Epithelial cell of esophagus (primary cell): Measurements from ENCODE around the gene USH1G.

Experiments used
- DNase-seq: peaks from one replicate; pipeline ENCODE4 v3.0.0; 2010; ENCODE audit warnings: low read depth
- H3K4me3 ChIP-seq: 2 replicates; pipeline ENCODE4 v1.5.1; 2011; ENCODE audit warnings: mild to moderate bottlenecking, low read length, control low read depth
- TF ChIP-seq, protein P1 (sequence below): IDR thresholded peaks from 2 replicates; pipeline ENCODE4 v1.5.1; 2011; ENCODE audit warnings: low read depth, mild to moderate bottlenecking, low read length, control low read depth, inconsistent platforms; ENCODE audit not compliant: insufficient read depth; ENCODE audit errors: missing control alignments

Gene USH1G

DNA sequence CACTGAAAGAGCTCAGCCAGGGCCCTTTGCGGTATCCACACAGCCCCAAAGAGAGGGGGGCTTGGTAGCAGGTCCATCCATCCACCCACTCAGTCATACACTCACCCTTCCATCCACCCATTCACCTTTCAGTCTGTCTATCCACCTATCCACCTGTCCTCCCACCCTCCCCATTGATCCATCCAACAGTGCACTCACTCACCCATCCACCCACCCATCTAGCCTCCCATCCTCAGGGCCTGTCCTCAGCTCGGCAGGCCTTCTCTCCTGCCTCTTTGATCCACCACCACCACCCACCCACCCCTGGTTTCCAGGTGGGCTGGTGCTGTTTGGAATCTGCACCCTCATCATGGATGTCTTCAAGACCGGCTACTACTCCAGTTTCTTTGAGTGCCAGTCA lies 2.2 kb upstream of the USH1G start:
- no peak for DNase-seq
- TF ChIP-seq, protein P1, sequence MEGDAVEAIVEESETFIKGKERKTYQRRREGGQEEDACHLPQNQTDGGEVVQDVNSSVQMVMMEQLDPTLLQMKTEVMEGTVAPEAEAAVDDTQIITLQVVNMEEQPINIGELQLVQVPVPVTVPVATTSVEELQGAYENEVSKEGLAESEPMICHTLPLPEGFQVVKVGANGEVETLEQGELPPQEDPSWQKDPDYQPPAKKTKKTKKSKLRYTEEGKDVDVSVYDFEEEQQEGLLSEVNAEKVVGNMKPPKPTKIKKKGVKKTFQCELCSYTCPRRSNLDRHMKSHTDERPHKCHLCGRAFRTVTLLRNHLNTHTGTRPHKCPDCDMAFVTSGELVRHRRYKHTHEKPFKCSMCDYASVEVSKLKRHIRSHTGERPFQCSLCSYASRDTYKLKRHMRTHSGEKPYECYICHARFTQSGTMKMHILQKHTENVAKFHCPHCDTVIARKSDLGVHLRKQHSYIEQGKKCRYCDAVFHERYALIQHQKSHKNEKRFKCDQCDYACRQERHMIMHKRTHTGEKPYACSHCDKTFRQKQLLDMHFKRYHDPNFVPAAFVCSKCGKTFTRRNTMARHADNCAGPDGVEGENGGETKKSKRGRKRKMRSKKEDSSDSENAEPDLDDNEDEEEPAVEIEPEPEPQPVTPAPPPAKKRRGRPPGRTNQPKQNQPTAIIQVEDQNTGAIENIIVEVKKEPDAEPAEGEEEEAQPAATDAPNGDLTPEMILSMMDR, result no peak
- no peak overlapping the region for H3K4me3 ChIP-seq

DNA sequence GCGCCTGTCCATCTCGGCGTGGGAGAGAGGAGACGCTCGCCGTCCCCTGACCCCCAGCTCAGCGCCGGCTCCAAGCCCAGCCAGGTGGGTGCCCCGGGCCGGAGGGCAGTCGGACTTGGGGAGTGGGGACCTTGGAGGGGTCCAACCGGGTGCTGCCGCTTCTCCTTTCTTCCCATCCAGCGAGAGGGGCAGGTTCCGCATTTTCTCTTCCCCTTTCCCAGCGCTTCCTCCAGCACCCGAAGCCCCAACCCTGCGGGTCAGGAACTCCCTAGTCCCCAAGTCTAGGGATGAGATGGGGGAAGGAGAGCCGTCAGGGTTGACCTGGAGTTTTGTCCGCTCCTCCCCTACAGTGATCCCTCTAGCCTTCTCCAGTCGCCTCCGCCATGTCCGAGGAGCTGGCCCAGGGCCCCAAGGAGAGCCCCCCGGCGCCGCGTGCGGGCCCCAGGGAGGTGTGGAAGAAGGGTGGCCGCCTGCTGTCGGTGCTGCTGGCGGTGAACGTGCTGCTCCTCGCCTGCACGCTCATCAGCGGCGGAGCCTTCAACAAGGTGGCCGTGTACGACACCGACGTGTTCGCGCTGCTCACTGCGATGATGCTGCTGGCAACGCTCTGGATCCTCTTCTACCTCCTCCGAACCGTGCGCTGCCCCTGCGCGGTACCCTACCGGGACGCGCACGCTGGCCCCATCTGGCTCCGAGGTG lies 1.3 kb upstream of the USH1G start, which contains the start of gene OTOP2:
TSS of gene OTOP2 (plus strand) at position 24 of the 699 bp plus-strand sequence. CDS start at position 384, 360 bp downstream.
- H3K4me3 ChIP-seq, result peak within 1 kb of the TSS; percentile 62
- DNase-seq, result no peak
- TF ChIP-seq, protein P1, result no peak

DNA sequence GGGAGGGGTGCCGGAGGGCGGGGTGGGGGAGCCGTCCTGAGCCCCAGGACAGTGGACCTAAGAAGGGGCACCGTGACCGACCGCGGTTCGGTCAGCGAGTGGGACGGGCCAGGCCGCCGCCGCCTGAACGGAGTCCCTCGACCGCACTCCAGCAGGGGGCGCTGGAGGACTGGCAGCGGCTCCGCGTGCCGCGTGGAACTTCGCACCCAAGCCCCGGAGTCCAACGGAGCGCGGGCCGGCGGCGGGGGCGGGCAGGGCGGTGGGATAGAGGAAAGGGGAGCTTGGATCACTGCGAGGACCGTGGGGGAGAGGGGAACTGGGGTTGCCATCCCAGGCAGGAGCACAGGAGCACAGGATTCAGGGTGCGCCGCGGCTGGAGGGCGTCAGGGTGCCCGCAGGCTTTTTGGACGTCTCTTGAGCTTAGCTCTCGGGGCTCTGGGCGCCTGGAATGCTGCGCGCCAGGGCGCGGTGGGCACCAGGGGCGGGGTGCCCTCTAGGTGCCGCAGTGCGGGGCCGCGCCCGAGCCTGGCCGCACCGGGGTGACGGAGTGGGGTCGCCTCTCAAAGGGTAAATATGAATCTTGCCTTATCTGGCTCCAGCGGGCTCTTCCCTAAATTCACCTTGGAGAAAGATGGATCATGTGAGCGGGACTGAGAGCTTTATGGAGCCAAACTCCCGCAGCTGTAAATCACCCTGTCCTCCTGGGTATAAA lies 639 bp upstream of the USH1G start:
- TF ChIP-seq, protein P1, result peak; percentile 59
- H3K4me3 ChIP-seq, result peak overlapping the region; percentile 62
- peak; percentile 63 for DNase-seq

DNA sequence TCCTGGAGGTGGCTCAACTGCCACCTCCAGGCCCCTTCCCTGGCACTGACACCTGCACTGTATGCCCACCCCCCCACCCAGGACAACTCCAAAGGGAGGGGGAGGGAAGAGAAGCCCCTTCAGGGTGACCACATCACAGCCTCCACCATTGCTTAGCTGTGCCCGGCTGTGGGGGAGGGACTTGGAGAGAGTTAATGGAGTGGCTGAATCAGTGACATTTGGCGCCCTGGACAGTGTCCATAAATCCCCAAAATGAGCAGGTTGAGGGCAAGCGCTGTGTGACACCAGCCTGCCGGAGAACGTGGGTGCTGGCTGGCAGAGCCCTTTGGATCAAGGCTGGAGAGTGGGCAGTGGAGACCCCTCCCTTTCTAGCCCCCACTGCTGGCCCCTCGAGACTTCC lies 883 bp downstream of the USH1G start:
- peak overlapping the region; percentile 62 for H3K4me3 ChIP-seq
- TF ChIP-seq, protein P1, result no peak
- no peak for DNase-seq

DNA sequence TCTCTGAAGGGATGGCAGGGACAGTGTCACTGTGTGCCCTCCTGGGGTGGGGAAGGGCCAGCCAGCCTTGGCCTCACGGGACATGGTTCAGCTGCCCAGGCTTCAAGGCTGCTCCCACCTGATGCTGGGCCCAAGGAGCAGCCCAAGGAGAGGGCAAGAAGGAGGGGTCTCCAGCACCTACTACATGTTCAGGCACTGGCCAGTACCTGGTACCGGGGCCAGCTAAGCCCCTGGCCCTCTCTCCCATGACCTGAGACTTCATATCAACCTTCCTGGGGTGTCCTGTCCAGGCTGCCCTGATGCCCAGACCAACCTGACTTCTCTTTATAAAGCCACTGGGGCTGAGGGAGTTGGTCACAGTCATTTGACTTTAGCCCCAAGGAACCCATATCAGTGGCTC lies 1.3 kb downstream of the USH1G start:
- TF ChIP-seq, protein P1, result no peak
- peak overlapping the region; percentile 29 for H3K4me3 ChIP-seq
- DNase-seq, result no peak

DNA sequence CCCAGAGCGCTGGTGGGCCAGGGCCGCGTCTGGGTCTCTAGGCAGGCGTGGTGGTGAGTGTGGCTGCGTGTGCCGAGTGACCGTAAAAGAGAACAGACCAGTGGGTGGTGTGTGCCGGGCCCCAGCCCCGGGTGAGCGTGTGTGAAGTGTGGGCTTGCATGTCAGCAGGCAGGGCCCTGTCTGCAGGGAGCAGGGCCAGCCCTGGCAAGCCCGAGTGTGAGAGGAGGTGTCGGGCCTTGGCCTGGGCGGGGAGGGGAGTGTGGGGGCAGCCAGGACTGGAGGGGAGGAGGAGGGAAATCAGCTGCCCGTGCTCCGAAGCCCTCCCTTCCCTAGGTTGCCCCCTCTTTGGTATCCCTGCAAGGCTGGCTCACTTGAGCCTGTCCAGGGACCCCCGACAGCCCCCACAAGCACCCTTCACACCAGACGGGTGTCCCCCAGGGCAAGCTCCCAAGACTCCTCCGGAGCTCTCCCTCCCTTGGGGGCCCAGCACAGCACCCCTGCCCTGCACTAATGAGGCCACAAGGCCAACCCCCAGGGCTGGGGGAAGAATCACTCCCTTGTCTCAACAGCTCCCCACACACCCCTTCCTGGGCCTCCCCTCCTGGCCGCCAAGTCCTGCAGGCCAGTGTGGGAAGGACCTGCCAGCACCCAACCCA lies 1.9 kb downstream of the USH1G start:
- TF ChIP-seq, protein P1, result no peak
- H3K4me3 ChIP-seq, result peak overlapping the region; percentile 29
- peak; percentile 55 for DNase-seq
